ENCODE measurements around the gene CYP2A7.
"Not testable (repeated sequence)": the region's sequence is repeated elsewhere in the genome, so short reads cannot be mapped to it uniquely, and the experiment has no call there.

CYP2A7 gene

DNA sequence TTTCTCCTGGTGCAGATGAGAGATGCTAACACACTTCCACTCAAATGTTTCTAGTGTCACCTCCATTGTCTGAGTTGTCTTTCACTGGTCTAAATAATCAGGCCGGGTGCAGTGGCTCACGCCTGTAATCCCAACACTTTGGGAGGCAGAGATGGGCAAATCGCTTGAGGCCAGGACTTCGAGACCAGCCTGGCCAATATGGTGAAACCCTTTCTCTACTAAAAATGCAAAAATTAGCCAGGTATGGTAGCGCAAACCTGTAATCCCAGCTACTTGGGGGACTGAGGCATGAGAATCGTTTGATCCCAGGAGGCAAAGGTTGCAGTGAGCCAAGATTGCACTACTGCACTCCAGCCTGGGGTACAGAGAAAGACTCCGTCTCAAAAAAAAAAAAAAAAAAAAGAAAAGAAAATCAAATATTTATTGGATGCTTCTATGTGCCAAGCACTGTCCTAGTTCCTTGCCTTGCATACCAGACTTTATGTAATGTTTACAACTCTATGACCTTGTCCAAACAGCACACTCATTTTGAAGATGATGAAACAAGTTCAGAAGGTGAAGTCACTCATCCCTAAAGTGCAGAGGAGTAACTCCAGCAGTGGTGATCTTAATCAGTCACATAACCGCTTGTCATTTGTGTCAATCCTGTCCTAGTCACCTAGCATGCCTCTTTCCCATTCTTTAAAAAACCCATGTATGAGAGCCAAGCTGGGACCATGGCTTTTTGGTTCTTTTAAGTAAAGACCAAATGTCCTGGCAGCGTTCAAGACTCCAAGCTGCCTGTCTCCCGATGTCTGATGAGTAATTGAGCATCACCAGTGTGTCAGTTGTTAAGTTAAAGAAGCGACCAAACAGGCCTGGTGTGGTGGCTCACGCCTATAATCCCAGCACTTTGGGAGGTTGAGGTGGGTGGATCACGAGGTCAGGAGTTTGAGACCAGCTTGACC lies 15.1 kb upstream of the CYP2A7 start:
- DNase-seq (ENCODE audit: low read depth in 2 of 2), result not testable (repeated sequence)

DNA sequence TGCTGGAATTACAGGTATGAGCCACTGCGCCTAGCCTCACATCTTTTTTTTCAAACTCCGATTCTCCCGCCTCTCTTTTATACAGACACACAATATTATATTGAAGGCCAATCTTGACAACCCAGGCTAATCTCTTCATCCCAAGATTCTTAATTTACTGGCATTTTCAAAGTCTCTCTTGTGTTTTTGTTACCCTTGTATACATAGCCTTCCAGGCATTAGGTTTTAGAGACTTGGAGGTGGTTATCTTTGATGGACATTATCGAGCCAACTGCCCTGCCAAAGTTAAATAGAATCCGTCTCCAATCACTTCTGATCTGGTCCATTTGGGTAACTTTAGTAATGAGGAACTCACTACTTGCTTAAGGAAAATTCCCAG lies 14.4 kb upstream of the CYP2A7 start:
- DNase-seq (ENCODE audit: low read depth in 2 of 2), result no peak

DNA sequence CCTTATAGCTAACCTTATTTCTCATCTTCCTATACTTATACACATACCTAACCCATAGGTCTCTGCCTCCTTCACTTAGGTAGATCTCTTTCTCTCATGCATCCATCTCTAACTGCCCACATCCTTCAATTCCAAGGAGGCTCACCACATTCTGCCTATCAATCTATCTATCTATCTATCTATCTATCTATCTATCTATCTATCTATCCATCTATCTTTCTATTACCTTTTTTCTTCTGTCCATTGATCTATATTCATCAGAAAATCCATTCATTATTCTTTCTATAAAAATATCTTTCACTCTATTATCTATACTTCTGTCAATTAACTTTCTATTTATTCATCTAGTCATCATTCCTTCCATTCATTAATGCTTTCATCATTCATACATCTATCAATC lies 11.1 kb upstream of the CYP2A7 start:
- no peak for DNase-seq (ENCODE audit: low read depth in 2 of 2)

DNA sequence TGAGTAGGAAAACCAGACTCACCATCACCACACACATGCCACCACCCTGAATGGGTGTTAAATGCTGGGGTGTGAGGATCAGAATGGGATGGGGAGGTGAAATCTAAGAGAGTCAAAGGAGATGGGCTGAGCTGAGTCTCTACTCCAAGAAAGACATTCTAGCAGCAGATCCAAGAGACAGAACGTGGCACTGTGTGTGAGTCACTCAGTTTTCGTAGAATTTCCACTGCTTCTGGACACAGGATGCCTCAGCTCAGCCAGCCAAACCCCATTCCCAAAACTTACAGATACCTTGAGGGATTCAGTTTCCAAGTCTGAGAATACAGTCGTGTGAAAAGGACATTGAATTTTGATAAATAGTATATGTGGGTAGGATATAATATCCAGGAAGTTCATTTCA lies 7.3 kb upstream of the CYP2A7 start:
- DNase-seq (ENCODE audit: low read depth in 2 of 2), result no peak

DNA sequence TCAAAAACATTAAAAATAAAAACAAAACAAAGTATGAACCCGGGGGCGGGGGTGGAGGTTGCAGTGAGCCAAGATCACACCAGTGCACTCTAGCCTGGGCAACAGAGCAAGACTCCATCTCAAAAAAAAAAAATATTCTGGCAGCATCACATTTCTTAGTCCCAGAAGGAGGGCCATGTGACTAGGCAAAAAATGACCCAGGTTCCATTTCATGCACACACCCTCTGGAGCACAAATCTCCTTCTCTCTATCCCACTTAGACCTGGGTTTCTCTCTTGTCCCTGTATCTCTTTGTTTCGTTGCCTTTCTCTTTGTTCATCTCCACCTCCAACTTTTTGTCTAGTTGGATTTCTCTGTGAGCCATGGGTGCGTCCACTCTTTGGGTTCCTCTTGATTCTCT lies 6.2 kb upstream of the CYP2A7 start:
- DNase-seq (ENCODE audit: low read depth in 2 of 2), result no peak

DNA sequence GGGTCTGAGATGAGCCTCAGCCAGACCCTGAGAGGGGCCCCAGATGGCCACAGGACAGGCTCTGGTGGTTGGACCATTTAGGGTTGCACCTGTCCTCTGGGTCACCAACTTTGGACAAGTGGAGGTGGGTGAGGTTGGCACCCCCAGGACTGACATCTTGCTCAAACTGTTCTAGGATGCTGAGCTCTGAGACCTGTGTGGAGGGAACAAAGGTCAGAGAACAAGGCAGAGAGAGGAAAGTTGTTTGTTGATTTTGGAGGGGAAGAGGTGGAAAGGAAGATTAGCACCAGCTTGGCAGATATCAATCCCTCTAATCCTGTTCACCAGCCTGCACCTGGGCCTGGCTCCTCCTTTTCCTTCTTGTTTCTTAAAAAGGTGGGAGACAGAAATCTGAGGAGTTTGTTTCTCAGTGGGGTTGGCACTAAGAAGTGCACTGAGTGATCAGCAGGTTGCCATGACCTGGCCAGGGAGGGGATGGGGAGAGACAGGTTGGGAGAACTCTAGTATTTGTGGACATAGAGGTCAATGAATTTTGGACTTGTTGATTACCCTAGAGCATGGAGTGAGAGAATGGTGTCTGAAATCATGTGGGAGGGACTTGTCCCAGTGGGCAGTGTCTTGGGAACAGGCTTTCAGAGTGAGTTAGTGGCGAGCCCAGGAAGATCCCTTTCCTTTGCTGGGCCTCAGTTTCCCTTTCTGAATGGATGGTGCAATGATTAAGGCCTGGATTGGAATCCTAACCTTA lies 2.3 kb upstream of the CYP2A7 start:
- not testable (repeated sequence) for DNase-seq (ENCODE audit: low read depth in 2 of 2)

DNA sequence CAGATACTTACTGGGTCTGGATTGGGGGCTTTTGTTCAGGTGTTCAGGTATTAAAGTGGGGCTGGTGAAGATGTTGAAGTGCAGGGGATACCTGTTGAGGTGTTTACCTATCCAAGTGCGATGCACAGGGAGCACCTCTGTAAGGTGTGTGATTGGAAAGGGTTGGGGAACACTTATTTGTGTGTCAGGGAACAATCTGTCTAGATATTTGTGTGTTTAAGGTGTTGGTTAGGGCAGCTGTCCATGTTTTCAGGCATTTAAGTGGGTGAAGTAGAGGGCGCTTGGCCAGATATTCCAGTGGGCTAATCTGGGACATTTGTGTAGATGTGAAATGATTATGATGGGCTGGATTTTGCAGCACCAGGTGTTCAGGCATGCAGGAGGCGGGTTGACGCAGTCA lies 2.7 kb downstream of the CYP2A7 start:
- DNase-seq (ENCODE audit: low read depth in 2 of 2), result not testable (repeated sequence)

DNA sequence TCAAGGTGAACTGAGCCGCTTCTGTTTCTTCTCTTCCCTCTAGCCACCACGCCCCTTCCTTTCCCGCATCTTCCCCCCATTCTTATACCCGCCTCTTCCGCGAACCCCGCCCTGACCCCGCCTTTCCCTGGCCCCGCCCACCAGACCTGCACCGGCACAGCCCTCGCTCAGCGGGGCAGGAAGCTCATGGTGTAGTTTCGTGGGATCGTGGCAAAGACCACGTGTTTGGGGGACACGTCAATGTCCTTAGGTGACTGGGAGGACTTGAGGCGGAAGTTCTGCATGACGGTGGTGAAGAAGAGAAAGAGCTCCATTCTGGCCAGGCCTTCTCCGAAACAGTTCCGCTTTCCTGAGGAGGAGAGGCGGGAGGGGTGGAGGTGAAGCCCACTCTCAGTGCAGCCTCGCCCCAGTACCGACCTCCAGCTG lies 6.5 kb downstream of the CYP2A7 start:
- peak; percentile 68 to 82 for DNase-seq (ENCODE audit: low read depth in 2 of 2)

DNA sequence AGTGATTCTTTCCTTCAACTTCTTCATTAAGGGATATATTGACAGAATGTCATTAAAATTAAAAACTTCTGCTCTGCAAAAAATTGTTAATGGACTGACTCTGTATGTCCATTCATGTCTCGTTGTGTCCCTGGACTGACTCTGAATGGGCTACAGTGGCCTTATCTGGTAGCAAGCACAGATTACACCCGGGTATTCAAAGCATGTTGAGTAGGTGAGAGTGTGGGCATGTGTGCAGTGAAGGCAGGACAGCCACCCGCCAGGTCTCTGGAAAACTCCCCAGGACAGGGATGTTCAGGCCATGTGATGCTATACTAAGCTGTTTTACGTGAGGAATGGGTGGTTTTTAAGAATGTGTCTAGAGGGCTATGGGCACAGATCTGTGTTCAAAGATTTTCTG lies 7.2 kb downstream of the CYP2A7 start:
- not testable (repeated sequence) for DNase-seq (ENCODE audit: low read depth in 2 of 2)

DNA sequence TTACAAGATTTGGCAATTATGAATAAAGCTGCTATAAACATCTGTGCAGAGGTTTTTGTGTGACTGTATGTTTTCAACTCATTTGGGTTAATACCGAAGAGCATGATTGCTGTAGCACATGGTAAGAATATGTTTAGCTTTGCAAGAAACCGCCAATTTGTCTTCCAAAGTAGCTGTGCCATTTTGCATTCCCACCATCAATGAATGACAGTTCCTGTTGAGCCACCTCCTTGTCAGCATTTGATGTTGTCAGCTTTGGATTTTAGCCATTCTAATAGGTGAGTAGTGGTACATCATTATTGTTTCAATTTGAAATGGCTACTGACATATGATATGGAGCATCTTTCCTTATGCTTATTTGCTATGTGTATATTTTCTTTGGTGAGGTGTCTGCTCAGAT lies 8.2 kb downstream of the CYP2A7 start:
- not testable (repeated sequence) for DNase-seq (ENCODE audit: low read depth in 2 of 2)

DNA sequence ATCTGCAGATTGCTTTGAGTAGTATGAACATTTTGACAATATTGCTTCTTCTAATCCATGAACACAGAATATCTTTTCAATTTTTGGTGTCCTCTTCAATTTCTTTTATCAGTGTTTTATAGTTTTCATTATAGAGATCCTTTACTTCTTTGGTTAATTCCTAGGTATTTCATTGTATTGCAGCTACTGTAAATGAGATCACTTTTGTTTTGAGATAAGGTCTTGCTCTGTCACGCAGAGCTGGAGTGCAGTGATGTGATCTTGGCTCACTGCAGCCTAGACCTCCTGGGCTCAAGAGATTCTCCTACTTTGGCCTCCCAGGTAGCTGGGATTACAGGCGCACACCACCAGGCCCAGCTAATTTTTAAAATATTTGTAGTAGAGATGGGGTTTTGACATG lies 9.8 kb downstream of the CYP2A7 start:
- DNase-seq (ENCODE audit: low read depth in 2 of 2), result no peak

DNA sequence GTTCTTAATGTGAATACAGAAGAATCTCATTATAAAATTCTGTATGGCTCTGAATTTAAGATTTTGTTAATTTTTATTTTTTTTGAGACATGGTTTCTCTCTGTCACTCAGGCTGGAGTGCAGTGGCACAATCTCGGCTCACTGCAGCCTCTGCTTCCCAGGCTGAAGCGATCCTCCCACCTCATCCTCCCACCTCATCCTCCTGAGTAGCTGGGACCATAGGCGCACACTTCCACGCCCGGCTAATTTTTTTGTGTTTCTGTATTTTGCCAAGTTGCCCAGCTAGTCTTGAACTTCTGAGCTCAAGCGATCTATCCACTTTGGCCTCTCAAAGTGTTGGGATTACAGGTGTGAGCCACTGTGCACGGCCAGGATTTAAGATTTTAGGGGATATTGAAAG lies 14.3 kb downstream of the CYP2A7 start:
- DNase-seq (ENCODE audit: low read depth in 2 of 2), result no peak

DNA sequence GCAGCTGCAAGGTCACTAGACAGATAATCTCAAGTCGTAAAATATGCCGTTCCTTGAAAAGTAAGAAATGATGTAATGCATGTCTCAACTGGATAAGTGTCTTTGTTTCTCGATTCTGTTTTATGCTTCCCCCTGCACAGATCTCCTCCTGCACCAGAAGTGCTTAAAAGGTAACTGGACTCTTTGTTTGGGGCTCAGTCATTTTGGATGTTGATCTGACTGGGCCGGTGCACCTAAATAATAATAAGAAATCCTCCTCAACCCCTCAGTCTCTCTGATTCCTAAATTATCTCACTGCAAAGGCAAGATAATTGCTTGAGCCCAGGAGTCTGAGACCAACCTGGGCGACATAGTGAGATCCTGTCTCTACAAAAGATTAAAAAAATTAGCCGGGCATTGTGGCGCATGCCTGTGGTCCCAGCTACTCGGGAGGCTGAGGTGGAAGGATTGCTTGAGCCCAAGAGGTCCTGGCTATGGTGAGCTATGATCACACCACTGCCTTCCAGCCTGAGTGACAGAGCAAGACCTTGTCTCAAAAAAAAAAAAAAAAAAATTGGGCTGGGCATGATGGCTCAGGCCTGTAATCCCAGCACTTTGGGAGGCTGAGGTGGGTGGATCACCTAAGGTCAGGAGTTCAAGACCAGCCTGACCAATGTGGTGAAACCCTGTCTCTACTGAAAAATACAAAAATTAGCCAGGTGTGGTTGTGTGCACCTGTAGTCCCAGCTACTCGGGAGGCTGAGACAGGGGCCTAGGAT lies 17.1 kb downstream of the CYP2A7 start:
- DNase-seq (ENCODE audit: low read depth in 2 of 2), result not testable (repeated sequence)

DNA sequence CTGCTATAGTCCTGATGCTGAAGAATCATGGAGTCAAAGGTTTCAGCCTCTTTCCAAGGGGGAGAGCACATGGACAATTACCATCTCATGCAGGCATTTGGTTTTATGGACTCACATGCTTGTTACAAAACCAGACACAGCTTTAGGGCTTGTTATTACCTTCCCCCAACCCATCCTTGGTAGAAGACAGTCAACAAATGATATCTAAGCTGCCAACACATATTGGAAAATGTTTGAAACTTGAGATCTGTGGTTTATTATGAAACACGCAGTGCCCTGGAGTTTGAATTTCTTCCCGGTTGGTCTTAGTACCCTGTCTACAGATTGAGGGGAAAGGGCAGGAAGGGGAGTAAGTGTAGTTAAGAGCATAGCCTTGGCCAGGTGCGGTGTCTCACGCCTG lies 19.2 kb downstream of the CYP2A7 start:
- no peak for DNase-seq (ENCODE audit: low read depth in 2 of 2)

DNA sequence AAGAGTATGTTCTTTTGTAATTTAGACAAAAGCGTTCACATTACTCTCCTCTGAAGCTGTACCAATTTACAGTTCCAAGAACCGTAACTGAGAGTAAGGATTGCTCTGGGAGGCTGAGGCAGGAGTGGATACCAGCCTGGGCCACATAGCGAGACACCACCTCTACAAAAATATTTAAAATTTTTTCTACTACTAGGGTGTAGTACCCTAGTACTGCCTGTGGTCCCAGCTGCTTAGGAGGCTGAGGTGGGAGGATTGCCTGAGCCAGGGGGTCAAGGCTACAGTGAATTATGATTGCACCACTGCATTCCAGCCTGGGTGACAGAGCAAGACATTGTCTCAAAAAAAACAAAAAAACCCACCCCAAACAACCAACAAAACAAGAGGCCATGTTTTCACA lies 19.7 kb downstream of the CYP2A7 start:
- no peak for DNase-seq (ENCODE audit: low read depth in 2 of 2)

DNA sequence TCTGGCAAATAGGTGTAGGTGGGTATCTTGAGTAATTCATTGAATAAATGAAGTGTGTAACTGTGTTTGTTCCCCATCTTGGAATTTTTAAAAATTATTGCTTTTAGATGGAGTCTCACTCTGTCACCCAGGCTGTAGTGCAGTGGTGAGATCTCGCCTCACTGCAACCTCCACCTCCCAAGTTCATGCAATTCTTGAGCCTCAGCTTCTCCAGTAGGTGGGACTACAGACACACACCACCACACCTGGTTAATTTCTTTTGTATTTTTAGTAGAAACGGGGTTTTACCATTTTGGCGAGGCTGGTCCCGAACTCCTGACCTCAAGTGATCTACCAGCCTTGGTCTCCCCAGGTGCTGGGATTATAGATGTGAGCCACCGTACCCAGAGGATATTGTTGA lies 23.9 kb downstream of the CYP2A7 start:
- DNase-seq (ENCODE audit: low read depth in 2 of 2), result no peak

DNA sequence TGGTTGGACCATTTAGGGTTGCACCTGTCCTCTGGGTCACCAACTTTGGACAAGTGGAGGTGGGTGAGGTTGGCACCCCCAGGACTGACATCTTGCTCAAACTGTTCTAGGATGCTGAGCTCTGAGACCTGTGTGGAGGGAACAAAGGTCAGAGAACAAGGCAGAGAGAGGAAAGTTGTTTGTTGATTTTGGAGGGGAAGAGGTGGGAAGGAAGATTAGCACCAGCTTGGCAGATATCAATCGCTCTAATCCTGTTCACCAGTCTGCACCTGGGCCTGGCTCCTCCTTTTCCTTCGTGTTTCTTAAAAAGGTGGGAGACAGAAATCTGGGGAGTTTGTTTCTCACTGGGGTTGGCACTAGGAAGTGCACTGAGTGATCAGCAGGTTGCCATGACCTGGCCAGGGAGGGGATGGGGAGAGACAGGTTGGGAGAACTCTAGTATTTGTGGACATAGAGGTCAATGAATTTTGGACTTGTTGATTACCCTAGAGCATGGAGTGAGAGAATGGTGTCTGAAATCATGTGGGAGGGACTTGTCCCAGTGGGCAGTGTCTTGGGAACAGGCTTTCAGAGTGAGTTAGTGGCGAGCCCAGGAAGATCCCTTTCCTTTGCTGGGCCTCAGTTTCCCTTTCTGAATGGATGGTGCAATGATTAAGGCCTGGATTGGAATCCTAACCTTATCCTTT lies 29.4 kb downstream of the CYP2A7 start:
- not testable (repeated sequence) for DNase-seq (ENCODE audit: low read depth in 2 of 2)

DNA sequence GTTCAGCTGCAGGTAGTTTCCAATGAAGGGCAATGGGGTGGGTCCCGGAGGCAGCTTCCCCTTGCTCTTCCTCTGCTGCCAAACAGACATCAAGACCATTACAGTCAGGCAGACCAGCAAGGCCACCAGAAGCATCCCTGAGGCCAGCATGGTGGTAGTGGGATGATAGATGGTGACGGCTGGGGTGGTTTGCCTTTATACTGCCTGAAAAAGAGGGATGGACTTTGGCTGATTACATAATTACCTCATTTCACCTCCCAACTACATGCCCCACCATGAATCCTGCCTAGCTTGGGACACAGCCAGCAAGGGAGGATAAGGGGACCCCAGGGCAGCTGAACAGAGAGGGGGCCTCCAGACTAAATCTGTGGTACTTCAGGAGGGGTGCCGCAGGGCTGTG lies 31.8 kb downstream of the CYP2A7 start, which contains the start of gene CYP2A6:
CYP2A6 (minus strand) TSS at position 171 of the 400 bp plus-strand sequence; CDS start at position 150, 21 bp downstream.
- not testable (repeated sequence) for DNase-seq (ENCODE audit: low read depth in 2 of 2)

DNA sequence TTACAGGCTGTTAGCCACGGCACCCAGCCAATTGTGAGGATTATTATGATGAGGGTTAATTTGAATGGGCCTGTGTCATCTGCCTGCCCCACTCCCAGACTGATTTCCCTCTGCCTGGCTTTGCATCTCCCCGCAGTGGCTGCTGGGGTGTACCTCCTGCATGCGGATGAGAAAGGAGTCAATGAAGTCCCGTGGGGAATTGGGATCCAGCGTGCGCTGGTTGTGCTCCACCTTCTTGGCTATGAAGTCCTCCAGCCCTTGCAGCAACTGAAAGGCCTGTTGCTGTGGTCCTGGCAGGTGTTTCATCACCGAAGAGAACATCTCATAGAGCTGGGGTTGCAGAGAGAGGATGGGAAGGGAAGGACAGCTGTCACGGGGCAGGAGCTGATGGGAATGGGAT lies 35.3 kb downstream of the CYP2A7 start:
- DNase-seq (ENCODE audit: low read depth in 2 of 2), result not testable (repeated sequence)

DNA sequence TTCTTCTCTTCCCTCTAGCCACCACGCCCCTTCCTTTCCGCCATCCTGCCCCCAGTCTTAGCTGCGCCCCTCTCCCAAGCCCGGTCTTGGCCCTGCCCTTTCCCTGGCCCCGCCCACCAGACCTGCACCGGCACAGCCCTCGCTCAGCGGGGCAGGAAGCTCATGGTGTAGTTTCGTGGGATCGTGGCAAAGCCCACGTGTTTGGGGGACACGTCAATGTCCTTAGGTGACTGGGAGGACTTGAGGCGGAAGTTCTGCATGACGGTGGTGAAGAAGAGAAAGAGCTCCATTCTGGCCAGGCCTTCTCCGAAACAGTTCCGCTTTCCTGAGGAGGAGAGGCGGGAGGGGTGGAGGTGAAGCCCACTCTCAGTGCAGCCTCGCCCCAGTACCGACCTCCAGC lies 38.4 kb downstream of the CYP2A7 start:
- peak; percentile 62 for DNase-seq (ENCODE audit: low read depth in 2 of 2)

DNA sequence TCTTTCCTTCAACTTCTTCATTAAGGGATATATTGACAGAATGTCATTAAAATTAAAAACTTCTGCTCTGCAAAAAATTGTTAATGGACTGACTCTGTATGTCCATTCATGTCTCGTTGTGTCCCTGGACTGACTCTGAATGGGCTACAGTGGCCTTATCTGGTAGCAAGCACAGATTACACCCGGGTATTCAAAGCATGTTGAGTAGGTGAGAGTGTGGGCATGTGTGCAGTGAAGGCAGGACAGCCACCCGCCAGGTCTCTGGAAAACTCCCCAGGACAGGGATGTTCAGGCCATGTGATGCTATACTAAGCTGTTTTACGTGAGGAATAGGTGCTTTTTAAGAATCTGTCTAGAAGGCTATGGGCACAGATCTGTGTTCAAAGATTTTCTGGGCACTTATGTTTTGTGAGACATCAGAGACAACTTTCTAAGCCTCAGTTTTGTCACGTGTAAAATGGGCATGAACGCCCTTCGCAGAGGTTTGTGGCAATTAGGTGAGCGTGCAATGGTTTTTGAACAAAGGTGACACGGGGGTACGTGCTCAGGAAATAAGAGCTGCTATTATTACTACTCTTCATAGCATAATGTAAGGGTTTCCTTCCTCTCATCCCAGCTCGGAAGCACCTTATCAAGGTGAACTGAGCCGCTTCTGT lies 38.9 kb downstream of the CYP2A7 start:
- DNase-seq (ENCODE audit: low read depth in 2 of 2), result not testable (repeated sequence)

All from stimulated activated CD4-positive, alpha-beta T cell treated with anti-CD3 and anti-CD28 coated beads, Interleukin-1b, Interleukin-23, amount 100 ng/mL, for 4 hours (primary cell).